ENCODE data around the gene TIMP2.

TIMP2 gene

GRCh38 chr17:78898075-78898836, 26.9 kb downstream of the TIMP2 start:
- H3K36me3 ChIP-seq (ENCODE audit: control insufficient read depth, insufficient read depth, low read length), result no peaks in the 10 kb centered on the region
- H3K4me3 ChIP-seq (ENCODE audit: insufficient read depth, low read depth, low read length, poor library complexity, severe bottlenecking), result no peak overlapping the region
- no peaks in the 10 kb centered on the region for H3K27me3 ChIP-seq (replicated peaks; ENCODE audit: control insufficient read depth, insufficient read depth, low read length, poor library complexity, severe bottlenecking)
- H3K27ac ChIP-seq (ENCODE audit: insufficient read depth, low read length, poor library complexity, severe bottlenecking), result no peak overlapping the region
- DNase-seq, result no peak
- no peaks in the 10 kb centered on the region for H3K9me3 ChIP-seq (ENCODE audit: control insufficient read depth, low read length)
- H3K4me1 ChIP-seq (ENCODE audit: control insufficient read depth, insufficient read depth, low read length, poor library complexity, severe bottlenecking), result no peaks in the 10 kb centered on the region

- Histone ChIP-seq H3K27me3 (replicated peaks; ENCODE audit: control insufficient read depth, insufficient read depth, low read length, poor library complexity, severe bottlenecking) (no peaks in the 10 kb centered on the region), H3K36me3 (ENCODE audit: control insufficient read depth, insufficient read depth, low read length) (no peaks in the 10 kb centered on the region), H3K9me3 (ENCODE audit: control insufficient read depth, low read length) (no peaks in the 10 kb centered on the region), H3K4me3 (ENCODE audit: insufficient read depth, low read depth, low read length, poor library complexity, severe bottlenecking) (no peak overlapping the region), H3K4me1 (ENCODE audit: control insufficient read depth, insufficient read depth, low read length, poor library complexity, severe bottlenecking) (no peaks in the 10 kb centered on the region), H3K27ac (ENCODE audit: insufficient read depth, low read length, poor library complexity, severe bottlenecking) (no peak overlapping the region)
- DNase-seq, result no peak
Measured at GRCh38 chr17:78897664-78898047, 27.5 kb downstream of the TIMP2 start.

GRCh38 chr17:78896834-78897663, 28.1 kb downstream of the TIMP2 start:
- H3K27ac ChIP-seq (ENCODE audit: insufficient read depth, low read length, poor library complexity, severe bottlenecking), result no peak overlapping the region
- no peak for DNase-seq
- no peak overlapping the region for H3K4me3 ChIP-seq (ENCODE audit: insufficient read depth, low read depth, low read length, poor library complexity, severe bottlenecking)
- no peaks in the 10 kb centered on the region for H3K4me1 ChIP-seq (ENCODE audit: control insufficient read depth, insufficient read depth, low read length, poor library complexity, severe bottlenecking)
- H3K36me3 ChIP-seq (ENCODE audit: control insufficient read depth, insufficient read depth, low read length), result no peaks in the 10 kb centered on the region
- H3K27me3 ChIP-seq (replicated peaks; ENCODE audit: control insufficient read depth, insufficient read depth, low read length, poor library complexity, severe bottlenecking), result no peaks in the 10 kb centered on the region
- no peaks in the 10 kb centered on the region for H3K9me3 ChIP-seq (ENCODE audit: control insufficient read depth, low read length)

- no peaks in the 10 kb centered on the region for H3K4me1 ChIP-seq (ENCODE audit: control insufficient read depth, insufficient read depth, low read length, poor library complexity, severe bottlenecking)
- DNase-seq, result no peak
- H3K4me3 ChIP-seq (ENCODE audit: insufficient read depth, low read depth, low read length, poor library complexity, severe bottlenecking), result no peak overlapping the region
- H3K36me3 ChIP-seq (ENCODE audit: control insufficient read depth, insufficient read depth, low read length), result no peaks in the 10 kb centered on the region
- no peaks in the 10 kb centered on the region for H3K27me3 ChIP-seq (replicated peaks; ENCODE audit: control insufficient read depth, insufficient read depth, low read length, poor library complexity, severe bottlenecking)
- no peak overlapping the region for H3K27ac ChIP-seq (ENCODE audit: insufficient read depth, low read length, poor library complexity, severe bottlenecking)
- H3K9me3 ChIP-seq (ENCODE audit: control insufficient read depth, low read length), result no peaks in the 10 kb centered on the region
Measured at GRCh38 chr17:78896091-78896833, 28.9 kb downstream of the TIMP2 start.

GRCh38 chr17:78895322-78895721, 29.9 kb downstream of the TIMP2 start:
- Histone ChIP-seq H3K27ac (ENCODE audit: insufficient read depth, low read length, poor library complexity, severe bottlenecking) (no peak overlapping the region), H3K4me3 (ENCODE audit: insufficient read depth, low read depth, low read length, poor library complexity, severe bottlenecking) (no peak overlapping the region), H3K27me3 (replicated peaks; ENCODE audit: control insufficient read depth, insufficient read depth, low read length, poor library complexity, severe bottlenecking) (no peaks in the 10 kb centered on the region), H3K9me3 (ENCODE audit: control insufficient read depth, low read length) (no peaks in the 10 kb centered on the region), H3K4me1 (ENCODE audit: control insufficient read depth, insufficient read depth, low read length, poor library complexity, severe bottlenecking) (no peaks in the 10 kb centered on the region), H3K36me3 (ENCODE audit: control insufficient read depth, insufficient read depth, low read length) (no peaks in the 10 kb centered on the region)
- DNase-seq, result no peak

GRCh38 chr17:78893684-78894083, 31.5 kb downstream of the TIMP2 start:
- no peak overlapping the region for H3K27ac ChIP-seq (ENCODE audit: insufficient read depth, low read length, poor library complexity, severe bottlenecking)
- H3K9me3 ChIP-seq (ENCODE audit: control insufficient read depth, low read length), result no peaks in the 10 kb centered on the region
- no peaks in the 10 kb centered on the region for H3K27me3 ChIP-seq (replicated peaks; ENCODE audit: control insufficient read depth, insufficient read depth, low read length, poor library complexity, severe bottlenecking)
- no peaks in the 10 kb centered on the region for H3K36me3 ChIP-seq (ENCODE audit: control insufficient read depth, insufficient read depth, low read length)
- DNase-seq, result no peak
- H3K4me3 ChIP-seq (ENCODE audit: insufficient read depth, low read depth, low read length, poor library complexity, severe bottlenecking), result no peak overlapping the region
- H3K4me1 ChIP-seq (ENCODE audit: control insufficient read depth, insufficient read depth, low read length, poor library complexity, severe bottlenecking), result peaks cover 3% of the 10 kb centered on the region

GRCh38 chr17:78892936-78893379, 32.2 kb downstream of the TIMP2 start:
- Histone ChIP-seq H3K4me1 (ENCODE audit: control insufficient read depth, insufficient read depth, low read length, poor library complexity, severe bottlenecking) (peaks cover 3% of the 10 kb centered on the region), H3K4me3 (ENCODE audit: insufficient read depth, low read depth, low read length, poor library complexity, severe bottlenecking) (no peak overlapping the region), H3K27ac (ENCODE audit: insufficient read depth, low read length, poor library complexity, severe bottlenecking) (no peak overlapping the region), H3K9me3 (ENCODE audit: control insufficient read depth, low read length) (no peaks in the 10 kb centered on the region), H3K27me3 (replicated peaks; ENCODE audit: control insufficient read depth, insufficient read depth, low read length, poor library complexity, severe bottlenecking) (no peaks in the 10 kb centered on the region), H3K36me3 (ENCODE audit: control insufficient read depth, insufficient read depth, low read length) (no peaks in the 10 kb centered on the region)
- DNase-seq, result no peak

GRCh38 chr17:78892520-78892919, 32.7 kb downstream of the TIMP2 start:
- Histone ChIP-seq H3K27ac (ENCODE audit: insufficient read depth, low read length, poor library complexity, severe bottlenecking) (no peak overlapping the region), H3K4me1 (ENCODE audit: control insufficient read depth, insufficient read depth, low read length, poor library complexity, severe bottlenecking) (peaks cover 3% of the 10 kb centered on the region), H3K4me3 (ENCODE audit: insufficient read depth, low read depth, low read length, poor library complexity, severe bottlenecking) (no peak overlapping the region), H3K36me3 (ENCODE audit: control insufficient read depth, insufficient read depth, low read length) (no peaks in the 10 kb centered on the region), H3K9me3 (ENCODE audit: control insufficient read depth, low read length) (no peaks in the 10 kb centered on the region), H3K27me3 (replicated peaks; ENCODE audit: control insufficient read depth, insufficient read depth, low read length, poor library complexity, severe bottlenecking) (no peaks in the 10 kb centered on the region)
- DNase-seq, result no peak

- peaks cover 3% of the 10 kb centered on the region for H3K4me1 ChIP-seq (ENCODE audit: control insufficient read depth, insufficient read depth, low read length, poor library complexity, severe bottlenecking)
- H3K27me3 ChIP-seq (replicated peaks; ENCODE audit: control insufficient read depth, insufficient read depth, low read length, poor library complexity, severe bottlenecking), result no peaks in the 10 kb centered on the region
- no peak overlapping the region for H3K4me3 ChIP-seq (ENCODE audit: insufficient read depth, low read depth, low read length, poor library complexity, severe bottlenecking)
- H3K36me3 ChIP-seq (ENCODE audit: control insufficient read depth, insufficient read depth, low read length), result no peaks in the 10 kb centered on the region
- H3K9me3 ChIP-seq (ENCODE audit: control insufficient read depth, low read length), result no peaks in the 10 kb centered on the region
- H3K27ac ChIP-seq (ENCODE audit: insufficient read depth, low read length, poor library complexity, severe bottlenecking), result no peak overlapping the region
- no peak for DNase-seq
Measured at GRCh38 chr17:78892062-78892456, 33.1 kb downstream of the TIMP2 start.
